ENCODE results near the gene KNTC1.
"Not testable (repeated sequence)": the region's sequence is repeated elsewhere in the genome, so short reads cannot be mapped to it uniquely, and the experiment has no call there.

KNTC1 gene

GRCh38 chr12:122486805-122487426 is 40.1 kb upstream of the KNTC1 start:
- H3K4me2 ChIP-seq (ENCODE audit: low read length): no peak overlapping the region
- TF ChIP-seq CTCF (IDR thresholded peaks at IDR 0.05): no peak
- H3K4me1 ChIP-seq: no peaks in the 10 kb centered on the region
- H3K9ac ChIP-seq: no peak overlapping the region
- H3K27ac ChIP-seq: no peak overlapping the region
- peaks cover 2% of the 10 kb centered on the region for H3K36me3 ChIP-seq (ENCODE audit: control insufficient read depth, insufficient read depth, low read length)
- no peak overlapping the region for H2AFZ ChIP-seq
- H3K79me2 ChIP-seq: peaks cover 23% of the 10 kb centered on the region
- H3K4me3 ChIP-seq (ENCODE audit: low read depth, low read length): no peak overlapping the region
- H3K9me3 ChIP-seq (ENCODE audit: control insufficient read depth, low read length): no peaks in the 10 kb centered on the region
- no peaks in the 10 kb centered on the region for H3K27me3 ChIP-seq (ENCODE audit: control insufficient read depth, insufficient read depth, low read length)

- H3K36me3 ChIP-seq (ENCODE audit: control insufficient read depth, insufficient read depth, low read length); H3K4me3 ChIP-seq (ENCODE audit: low read depth, low read length); H3K4me2 ChIP-seq (ENCODE audit: low read length); H3K27ac ChIP-seq; H2AFZ ChIP-seq; H3K9ac ChIP-seq; H3K4me1 ChIP-seq; H3K27me3 ChIP-seq (ENCODE audit: control insufficient read depth, insufficient read depth, low read length); H3K9me3 ChIP-seq (ENCODE audit: control insufficient read depth, low read length): not testable (repeated sequence)
- H3K79me2 ChIP-seq: peaks cover 25% of the 10 kb centered on the region
Measured at GRCh38 chr12:122487807-122488206, 39.2 kb upstream of the KNTC1 start.

- Histone ChIP-seq H2AFZ (no peak overlapping the region), H3K4me2 (ENCODE audit: low read length) (no peak overlapping the region), H3K9me3 (ENCODE audit: control insufficient read depth, low read length) (no peaks in the 10 kb centered on the region), H3K9ac (no peak overlapping the region), H3K4me3 (ENCODE audit: low read depth, low read length) (no peak overlapping the region), H3K36me3 (ENCODE audit: control insufficient read depth, insufficient read depth, low read length) (peaks cover 2% of the 10 kb centered on the region), H3K27ac (no peak overlapping the region), H3K4me1 (no peaks in the 10 kb centered on the region), H3K27me3 (ENCODE audit: control insufficient read depth, insufficient read depth, low read length) (no peaks in the 10 kb centered on the region), H3K79me2 (peaks cover 27% of the 10 kb centered on the region)
- no peak for TF ChIP-seq CTCF (IDR thresholded peaks at IDR 0.05)
Measured at GRCh38 chr12:122489038-122489437, 38.0 kb upstream of the KNTC1 start.

GRCh38 chr12:122491991-122492390 is 35.1 kb upstream of the KNTC1 start:
- no peak overlapping the region for H2AFZ ChIP-seq
- no peak for TF ChIP-seq CTCF (IDR thresholded peaks at IDR 0.05)
- H3K27ac ChIP-seq: no peak overlapping the region
- no peak overlapping the region for H3K9ac ChIP-seq
- H3K36me3 ChIP-seq (ENCODE audit: control insufficient read depth, insufficient read depth, low read length): peaks cover 2% of the 10 kb centered on the region
- no peak overlapping the region for H3K4me3 ChIP-seq (ENCODE audit: low read depth, low read length)
- no peaks in the 10 kb centered on the region for H3K4me1 ChIP-seq
- peaks cover 30% of the 10 kb centered on the region for H3K79me2 ChIP-seq
- no peaks in the 10 kb centered on the region for H3K27me3 ChIP-seq (ENCODE audit: control insufficient read depth, insufficient read depth, low read length)
- H3K4me2 ChIP-seq (ENCODE audit: low read length): no peak overlapping the region
- H3K9me3 ChIP-seq (ENCODE audit: control insufficient read depth, low read length): no peaks in the 10 kb centered on the region

GRCh38 chr12:122493222-122493621 is 33.8 kb upstream of the KNTC1 start:
- H3K27me3 ChIP-seq (ENCODE audit: control insufficient read depth, insufficient read depth, low read length); H3K4me3 ChIP-seq (ENCODE audit: low read depth, low read length); H3K9ac ChIP-seq; H3K9me3 ChIP-seq (ENCODE audit: control insufficient read depth, low read length); H3K36me3 ChIP-seq (ENCODE audit: control insufficient read depth, insufficient read depth, low read length); H3K27ac ChIP-seq; H3K4me1 ChIP-seq; H3K4me2 ChIP-seq (ENCODE audit: low read length); H2AFZ ChIP-seq: not testable (repeated sequence)
- peaks cover 30% of the 10 kb centered on the region for H3K79me2 ChIP-seq

- Histone ChIP-seq H3K4me3 (ENCODE audit: low read depth, low read length) (no peak overlapping the region), H3K4me1 (no peaks in the 10 kb centered on the region), H2AFZ (no peak overlapping the region), H3K27me3 (ENCODE audit: control insufficient read depth, insufficient read depth, low read length) (no peaks in the 10 kb centered on the region), H3K9me3 (ENCODE audit: control insufficient read depth, low read length) (no peaks in the 10 kb centered on the region), H3K9ac (no peak overlapping the region), H3K36me3 (ENCODE audit: control insufficient read depth, insufficient read depth, low read length) (peaks cover 2% of the 10 kb centered on the region), H3K4me2 (ENCODE audit: low read length) (no peak overlapping the region), H3K27ac (no peak overlapping the region), H3K79me2 (peaks cover 28% of the 10 kb centered on the region)
- no peak for TF ChIP-seq CTCF (IDR thresholded peaks at IDR 0.05)
Measured at GRCh38 chr12:122495258-122495657, 31.8 kb upstream of the KNTC1 start.
